Measurements from ENCODE around the gene UBASH3B.
"Not testable (repeated sequence)": the region's sequence is repeated elsewhere in the genome, so short reads cannot be mapped to it uniquely, and the experiment has no call there.

Gene UBASH3B

GRCh38 chr11:122707111-122707510 is 51.6 kb downstream of the UBASH3B start:
- no peak for DNase-seq (ENCODE audit: low read depth in 2 of 2)

DNA sequence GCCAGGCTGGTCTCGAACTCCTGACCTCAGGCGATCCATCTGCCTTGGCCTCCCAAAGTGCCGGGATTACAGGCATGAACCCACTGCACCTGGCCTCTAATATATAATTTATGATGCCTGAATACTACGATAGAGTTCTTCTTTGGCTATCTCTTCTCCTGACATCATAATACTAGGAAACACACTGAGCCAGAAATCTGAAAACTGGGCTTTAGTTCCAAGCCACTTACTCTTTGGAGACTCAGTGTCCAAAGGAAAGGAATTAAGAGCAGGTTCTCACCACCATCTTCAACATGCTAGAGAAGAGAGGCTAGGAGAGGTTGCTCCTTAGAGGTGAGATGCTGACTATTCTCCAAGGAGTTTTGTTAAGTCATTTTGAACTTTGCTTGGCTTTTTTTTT is 52.4 kb downstream of the UBASH3B start:
- no peak for DNase-seq (ENCODE audit: low read depth in 2 of 2)

GRCh38 chr11:122709039-122709760 is 53.7 kb downstream of the UBASH3B start:
- peak; percentile 55 to 58 for DNase-seq (ENCODE audit: low read depth in 2 of 2)

DNA sequence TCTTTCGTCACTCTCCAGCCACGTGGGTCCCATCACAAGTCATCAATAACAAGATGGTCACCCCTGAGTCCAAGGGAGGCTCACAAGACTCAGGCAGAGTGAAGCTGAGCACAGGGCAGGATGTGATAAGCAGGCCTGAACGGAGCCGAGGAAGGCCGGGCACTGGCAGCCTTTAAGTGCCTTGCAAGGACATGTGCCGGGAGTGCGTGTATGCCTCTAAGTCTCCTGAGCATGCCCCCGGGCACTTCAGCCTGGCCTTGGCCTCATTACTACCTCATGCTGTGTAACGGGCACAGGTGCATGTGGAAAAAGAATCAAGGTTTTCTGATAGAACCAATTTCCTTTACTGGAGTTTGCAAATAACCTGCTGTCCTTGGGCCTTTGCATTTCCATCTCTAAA is 55.8 kb downstream of the UBASH3B start:
- no peak for DNase-seq (ENCODE audit: low read depth in 2 of 2)

- DNase-seq (ENCODE audit: low read depth in 2 of 2), result peak; percentile 41 to 43
Measured at GRCh38 chr11:122711831-122712381, 56.4 kb downstream of the UBASH3B start.

DNA sequence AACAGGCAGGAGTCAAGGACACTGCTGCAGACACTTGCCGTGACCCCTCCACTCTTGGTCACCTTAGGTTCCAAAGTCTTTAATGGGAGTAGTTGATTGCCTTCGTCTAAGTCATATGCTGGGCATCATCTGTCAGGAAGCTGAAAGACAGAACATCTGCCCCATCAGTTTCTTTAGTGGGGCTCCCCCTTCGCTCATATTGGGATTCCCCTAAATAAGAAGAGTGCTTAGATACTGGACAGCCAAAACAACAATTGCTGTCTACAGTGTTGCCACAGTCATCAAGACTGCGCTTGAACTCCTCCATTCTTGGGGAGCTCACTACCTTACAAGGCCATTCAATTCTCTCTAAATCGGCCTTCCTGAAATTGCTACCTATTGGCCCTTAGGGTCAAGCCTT is 58.5 kb downstream of the UBASH3B start:
- no peak for DNase-seq (ENCODE audit: low read depth in 2 of 2)

DNA sequence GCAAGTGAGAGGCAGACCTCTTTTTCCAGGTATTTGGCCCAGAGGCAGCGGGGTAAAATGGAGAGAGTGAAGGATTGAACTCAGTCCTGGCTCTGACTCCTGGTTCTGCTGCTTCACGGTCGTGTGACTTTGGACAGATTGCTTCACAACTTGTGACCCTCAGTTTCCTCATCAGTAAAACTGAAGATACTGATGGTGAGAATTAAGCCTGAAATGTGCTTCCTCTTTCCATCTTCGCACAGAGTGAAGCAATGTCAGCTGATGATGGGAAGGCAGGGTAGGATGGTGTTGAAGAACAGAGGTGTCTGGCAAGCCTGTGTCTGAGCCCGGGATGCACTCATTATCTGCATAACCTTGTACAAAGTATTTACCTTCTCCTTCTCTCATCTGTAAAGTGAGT is 59.0 kb downstream of the UBASH3B start:
- DNase-seq (ENCODE audit: low read depth in 2 of 2), result no peak

GRCh38 chr11:122715548-122716440 is 60.3 kb downstream of the UBASH3B start:
- no peak for DNase-seq (ENCODE audit: low read depth in 2 of 2)

GRCh38 chr11:122717264-122717867 is 61.8 kb downstream of the UBASH3B start:
- no peak for DNase-seq (ENCODE audit: low read depth in 2 of 2)

DNA sequence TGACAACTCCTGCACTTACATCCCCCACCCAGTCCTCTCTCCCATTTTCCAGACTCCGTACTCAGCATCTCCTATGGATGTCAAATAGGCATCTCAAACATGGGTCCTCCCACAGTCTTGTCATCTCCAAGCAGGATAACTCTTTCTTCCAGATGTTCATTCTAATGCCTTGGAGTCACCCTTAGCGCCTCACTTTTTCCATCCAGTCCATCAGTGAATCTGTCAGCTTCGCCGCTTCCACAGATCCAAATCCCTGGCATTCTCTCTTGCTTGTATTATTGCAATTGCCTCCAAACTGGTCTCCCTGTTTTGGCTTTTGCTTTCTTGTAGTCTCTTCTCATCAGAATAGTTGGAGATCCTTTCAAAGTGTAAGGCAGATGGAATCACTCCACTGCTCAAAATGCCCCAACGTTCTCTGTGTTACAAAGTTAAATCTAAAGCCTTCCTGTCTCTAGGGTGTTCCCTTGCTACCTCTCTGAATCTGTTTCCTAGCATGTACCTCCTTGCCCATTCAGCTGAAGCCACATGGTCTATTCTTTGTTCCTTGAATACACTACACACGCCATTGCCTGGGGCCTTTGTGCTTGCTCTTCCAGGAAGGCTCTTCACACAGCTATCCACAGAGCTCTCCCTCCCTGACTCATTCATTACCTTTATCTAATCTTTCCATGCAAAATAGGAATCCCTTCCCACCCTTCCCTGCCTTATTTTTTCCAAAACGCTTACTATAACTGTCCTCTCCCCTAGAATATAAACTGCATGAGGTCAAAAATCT is 64.8 kb downstream of the UBASH3B start:
- DNase-seq (ENCODE audit: low read depth in 2 of 2), result no peak

DNA sequence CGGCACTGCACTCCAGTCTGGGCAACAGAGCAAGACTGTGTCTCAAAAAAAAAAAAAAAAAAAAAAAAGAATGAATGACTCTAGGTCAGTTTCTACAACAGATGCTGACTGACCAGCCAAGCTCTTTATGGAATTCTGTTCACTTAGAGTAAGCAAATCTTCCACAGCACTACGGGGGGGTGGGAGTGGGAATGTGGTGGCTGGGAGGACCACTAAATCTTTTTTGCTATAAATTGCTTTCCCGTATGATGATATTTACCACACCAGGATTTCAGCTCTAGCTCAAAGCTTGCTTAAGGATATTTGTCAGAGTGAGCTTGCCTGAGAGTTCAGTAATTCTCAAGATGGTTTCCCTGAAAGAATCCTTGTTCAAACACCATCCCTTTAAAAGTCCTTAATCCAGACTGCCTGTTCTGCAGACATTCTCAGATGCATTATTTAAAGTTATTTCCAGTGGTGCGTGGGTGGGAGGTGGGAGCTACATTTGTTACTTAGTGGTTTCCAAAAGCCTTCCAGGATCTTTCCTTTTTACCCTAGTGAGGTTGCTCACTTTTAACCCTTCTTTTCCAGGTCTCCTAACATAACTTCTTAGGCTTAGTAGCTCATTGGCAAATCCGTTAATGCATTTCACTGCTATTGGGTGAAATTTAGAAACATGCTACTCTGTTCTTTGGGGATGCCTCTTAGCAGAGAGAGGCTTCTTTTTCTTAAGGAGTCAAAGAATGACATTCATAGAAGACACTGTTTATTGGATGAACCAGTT is 65.9 kb downstream of the UBASH3B start:
- no peak for DNase-seq (ENCODE audit: low read depth in 2 of 2)

DNA sequence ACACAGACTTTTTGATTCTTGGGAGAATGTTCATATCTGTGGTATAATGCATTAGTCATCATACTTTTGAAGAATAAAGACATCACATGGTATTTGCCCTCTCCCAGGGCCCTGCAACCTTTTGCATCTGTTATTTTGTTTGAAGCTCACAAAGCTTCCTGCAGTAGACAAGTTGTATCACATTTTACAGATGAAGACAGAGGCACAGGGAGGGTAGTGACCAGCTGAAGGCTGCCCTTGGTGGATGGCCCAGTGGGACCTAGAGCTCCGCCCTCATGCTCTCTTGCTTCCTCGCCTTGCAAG is 66.4 kb downstream of the UBASH3B start:
- DNase-seq (ENCODE audit: low read depth in 2 of 2), result peak; percentile 64 to 72

GRCh38 chr11:122723106-122723505 is 67.6 kb downstream of the UBASH3B start:
- DNase-seq (ENCODE audit: low read depth in 2 of 2), result no peak

- DNase-seq (ENCODE audit: low read depth in 2 of 2), result no peak
Measured at GRCh38 chr11:122723576-122723975, 68.1 kb downstream of the UBASH3B start.

DNA sequence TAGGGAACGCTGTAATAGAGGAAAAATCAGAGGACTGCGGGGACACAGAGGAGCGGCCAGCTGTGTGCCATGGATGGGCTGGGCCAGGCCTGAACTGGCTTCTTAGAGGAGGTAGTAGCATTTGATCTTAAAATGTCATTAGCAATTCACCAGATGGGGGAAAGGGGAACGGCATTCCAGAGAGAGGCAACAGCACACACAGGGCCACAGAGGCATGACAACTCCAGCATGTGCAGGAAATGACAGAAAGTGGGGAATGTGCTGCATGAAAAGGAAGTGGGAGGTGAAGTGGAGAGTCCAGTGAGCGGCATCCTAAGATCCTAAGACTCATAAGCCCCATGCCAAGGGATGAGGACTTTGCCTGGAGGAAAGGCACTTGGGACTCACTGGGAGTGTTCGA is 69.0 kb downstream of the UBASH3B start:
- DNase-seq (ENCODE audit: low read depth in 2 of 2), result no peak

GRCh38 chr11:122726028-122726427 is 70.5 kb downstream of the UBASH3B start:
- DNase-seq (ENCODE audit: low read depth in 2 of 2), result no peak

DNA sequence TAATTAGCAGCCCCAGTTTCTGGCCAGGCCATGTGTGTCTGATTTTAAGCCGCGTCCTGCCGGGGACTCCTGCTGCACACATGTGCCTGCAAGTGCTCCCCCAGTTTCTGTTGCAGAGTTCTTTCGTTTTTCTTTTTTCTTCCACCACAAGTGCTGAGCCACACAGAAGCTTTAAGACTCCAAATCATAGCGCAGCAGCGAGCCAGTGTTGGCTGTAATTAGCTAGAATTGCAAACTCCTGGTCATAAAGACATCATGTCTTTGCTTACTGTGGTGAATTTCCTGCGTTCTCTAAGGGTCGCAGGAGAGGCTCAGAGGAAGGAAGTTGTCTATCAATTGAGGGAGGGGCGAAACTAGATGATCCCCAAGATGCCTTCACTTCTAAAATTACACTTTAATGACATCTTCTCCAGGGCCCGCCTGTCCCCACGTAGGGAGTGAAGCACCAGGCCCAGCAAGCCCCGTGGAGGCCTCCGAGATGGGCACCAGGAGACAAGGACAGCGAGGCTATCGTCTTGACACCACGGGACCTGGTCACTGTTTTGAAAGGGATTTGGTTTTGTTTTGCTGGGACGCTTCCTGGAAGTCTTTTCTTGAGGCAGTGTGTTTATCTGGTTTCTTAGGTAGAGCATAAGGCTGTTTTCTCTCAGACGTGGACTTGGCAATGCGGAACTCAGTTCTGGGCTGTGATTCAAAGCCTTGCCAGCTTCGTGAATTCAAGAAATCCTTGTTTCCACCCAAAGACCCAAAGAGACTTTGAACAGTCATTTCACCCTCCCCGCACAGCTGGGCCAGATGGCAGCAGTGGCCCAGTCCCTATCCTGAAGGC is 71.8 kb downstream of the UBASH3B start:
- DNase-seq (ENCODE audit: low read depth in 2 of 2), result no peak

DNA sequence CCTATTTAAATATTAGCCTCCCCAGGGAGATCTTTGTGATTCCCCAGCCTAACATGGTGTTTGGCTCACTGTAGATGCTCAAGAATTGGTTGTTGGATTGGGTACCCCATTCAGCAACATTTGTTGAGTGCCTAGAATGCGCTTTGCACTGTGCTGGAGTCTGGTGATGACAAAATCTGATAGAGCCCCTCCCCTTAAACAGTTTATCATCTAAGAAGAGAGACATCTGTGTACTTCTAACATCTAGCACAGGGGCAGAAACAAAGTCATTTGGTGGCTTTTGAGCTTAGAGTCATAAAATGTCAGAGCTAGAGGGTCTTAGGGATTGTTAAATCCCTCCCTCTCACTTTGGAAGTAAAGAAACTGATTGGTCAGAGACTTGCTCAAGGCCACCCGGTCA is 73.0 kb downstream of the UBASH3B start:
- DNase-seq (ENCODE audit: low read depth in 2 of 2), result no peak

DNA sequence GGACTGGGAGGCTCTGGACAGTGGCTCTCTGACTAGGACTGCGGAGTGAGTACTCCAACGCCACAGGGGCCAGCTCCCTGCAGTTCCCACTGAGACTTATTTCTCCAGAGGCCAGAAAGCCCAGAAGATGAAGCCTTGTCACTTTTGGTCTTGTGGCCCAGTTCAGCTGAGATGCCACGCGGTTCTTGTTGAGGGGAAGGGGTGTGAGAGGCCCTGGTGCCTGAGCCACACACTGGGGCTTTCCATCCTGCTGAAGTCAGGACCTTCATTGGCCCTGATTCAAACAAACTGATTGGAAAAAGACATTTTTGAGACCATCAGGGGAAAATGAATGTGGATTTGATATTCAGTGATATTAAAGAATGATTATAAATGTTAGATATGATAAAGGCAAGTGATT is 73.6 kb downstream of the UBASH3B start:
- no peak for DNase-seq (ENCODE audit: low read depth in 2 of 2)

DNA sequence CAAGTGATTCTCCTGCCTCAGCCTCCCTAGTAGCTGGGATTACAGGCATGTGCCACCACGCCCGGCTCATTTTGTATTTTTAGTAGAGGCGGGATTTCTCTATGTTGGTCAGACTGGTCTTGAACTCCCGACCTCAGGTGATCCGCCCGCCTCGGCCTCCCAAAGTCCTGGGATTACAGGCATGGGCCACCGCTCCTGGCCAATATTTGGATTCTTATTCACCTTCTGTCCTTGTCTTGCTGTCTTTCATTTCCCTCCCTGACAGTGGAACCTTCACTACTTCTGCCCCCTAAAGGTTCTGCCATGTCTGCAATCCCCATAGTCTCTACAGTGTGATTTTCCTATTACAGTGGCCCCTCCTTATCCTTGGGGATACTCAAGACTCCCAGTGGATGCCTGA is 75.2 kb downstream of the UBASH3B start:
- not testable (repeated sequence) for DNase-seq (ENCODE audit: low read depth in 2 of 2)

All from fibroblast of skin of left quadriceps (primary cell).